Neural cell (in vitro differentiated cells): ENCODE data around the gene PDXDC1.
"Not testable (repeated sequence)": the region's sequence is repeated elsewhere in the genome, so short reads cannot be mapped to it uniquely, and the experiment has no call there.

Experiments
- EP300 ChIP-seq: fragments of 450-650 bp; conservative IDR thresholded peaks from 2 replicates; pipeline ENCODE4 v1.6.1; 2014; ENCODE audit warnings: antibody characterized with exemption, mild to moderate bottlenecking, moderate library complexity; ENCODE audit not compliant: poor library complexity, severe bottlenecking
- EZH2 ChIP-seq: fragments of 200-600, 300-800 bp; shearing (Covaris generic), sonication (generic); IDR thresholded peaks from 2 replicates; pipeline ENCODE4 v1.6.1; 2014; ENCODE audit warnings: antibody characterized with exemption, low read length, borderline replicate concordance, mild to moderate bottlenecking; ENCODE audit not compliant: insufficient read depth, poor library complexity, severe bottlenecking
- POLR2AphosphoS5 ChIP-seq: IDR thresholded peaks from 2 replicates; pipeline ENCODE4 v1.6.1; 2012
- TF ChIP-seq, protein P1 (sequence below): fragments of 450-650 bp; IDR thresholded peaks from 2 replicates; pipeline ENCODE4 v1.5.1; 2014; ENCODE audit warnings: antibody characterized with exemption, mild to moderate bottlenecking, moderate library complexity; ENCODE audit not compliant: poor library complexity, severe bottlenecking

DNA sequence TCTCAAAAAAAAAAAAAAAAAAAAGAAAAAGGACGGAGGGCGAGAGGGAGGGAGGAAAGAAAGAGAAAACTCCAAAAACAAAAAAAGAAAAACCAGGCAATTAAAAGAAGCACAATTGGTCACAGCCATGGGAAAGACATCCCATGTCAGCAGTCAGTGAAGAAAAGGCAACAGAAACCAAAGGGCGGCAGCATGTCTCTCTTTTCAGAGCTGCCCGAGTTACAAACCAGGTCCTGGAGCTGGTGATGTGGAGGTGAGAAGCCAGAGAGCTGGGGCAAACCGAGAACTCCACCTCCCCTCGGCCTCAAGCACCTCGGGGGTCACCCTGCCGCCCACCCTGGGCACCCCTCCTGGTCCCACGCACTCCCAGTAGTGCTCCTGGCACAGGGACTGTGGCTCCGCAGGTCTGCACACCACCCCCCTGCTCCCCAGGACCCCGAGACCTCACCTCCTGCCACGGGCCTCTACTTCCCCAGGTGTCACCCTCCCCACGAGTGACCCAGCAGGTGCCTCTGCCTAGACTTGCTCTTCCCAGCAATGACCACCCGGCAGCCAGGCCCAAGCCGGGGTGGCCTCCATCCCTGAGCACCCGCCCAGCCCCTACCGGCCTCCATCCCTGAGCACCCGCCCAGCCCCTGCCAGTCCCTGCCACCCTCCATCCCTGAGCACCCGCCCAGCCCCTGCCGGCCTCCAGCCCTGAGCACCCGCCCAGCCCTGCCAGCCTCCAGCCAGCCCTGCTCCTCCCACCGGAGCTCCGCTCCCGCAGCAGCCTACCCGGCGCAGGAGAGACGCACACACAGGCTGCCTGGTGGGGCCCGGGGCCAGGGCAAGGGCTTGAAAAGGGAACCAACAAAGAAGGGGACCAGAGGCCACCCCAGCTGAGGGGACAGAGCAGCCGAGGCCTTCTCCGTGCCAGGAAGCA, 165.9 kb downstream of the PDXDC1 start:
- not testable (repeated sequence) for TF ChIP-seq EP300, EZH2, POLR2AphosphoS5
- TF ChIP-seq, protein P1, sequence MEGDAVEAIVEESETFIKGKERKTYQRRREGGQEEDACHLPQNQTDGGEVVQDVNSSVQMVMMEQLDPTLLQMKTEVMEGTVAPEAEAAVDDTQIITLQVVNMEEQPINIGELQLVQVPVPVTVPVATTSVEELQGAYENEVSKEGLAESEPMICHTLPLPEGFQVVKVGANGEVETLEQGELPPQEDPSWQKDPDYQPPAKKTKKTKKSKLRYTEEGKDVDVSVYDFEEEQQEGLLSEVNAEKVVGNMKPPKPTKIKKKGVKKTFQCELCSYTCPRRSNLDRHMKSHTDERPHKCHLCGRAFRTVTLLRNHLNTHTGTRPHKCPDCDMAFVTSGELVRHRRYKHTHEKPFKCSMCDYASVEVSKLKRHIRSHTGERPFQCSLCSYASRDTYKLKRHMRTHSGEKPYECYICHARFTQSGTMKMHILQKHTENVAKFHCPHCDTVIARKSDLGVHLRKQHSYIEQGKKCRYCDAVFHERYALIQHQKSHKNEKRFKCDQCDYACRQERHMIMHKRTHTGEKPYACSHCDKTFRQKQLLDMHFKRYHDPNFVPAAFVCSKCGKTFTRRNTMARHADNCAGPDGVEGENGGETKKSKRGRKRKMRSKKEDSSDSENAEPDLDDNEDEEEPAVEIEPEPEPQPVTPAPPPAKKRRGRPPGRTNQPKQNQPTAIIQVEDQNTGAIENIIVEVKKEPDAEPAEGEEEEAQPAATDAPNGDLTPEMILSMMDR, result not testable (repeated sequence)
